ENCODE measurements around the gene CFAP299. TPM values are rescaled to one million over a fixed set of nuclear protein-coding genes. Genes with fewer than 3 reads are reported as not detected.

CFAP299 gene
- total and polyA plus RNA-seq, 2 donors from 2014 or later = 1.1 TPM; not detected in 1

DNA sequence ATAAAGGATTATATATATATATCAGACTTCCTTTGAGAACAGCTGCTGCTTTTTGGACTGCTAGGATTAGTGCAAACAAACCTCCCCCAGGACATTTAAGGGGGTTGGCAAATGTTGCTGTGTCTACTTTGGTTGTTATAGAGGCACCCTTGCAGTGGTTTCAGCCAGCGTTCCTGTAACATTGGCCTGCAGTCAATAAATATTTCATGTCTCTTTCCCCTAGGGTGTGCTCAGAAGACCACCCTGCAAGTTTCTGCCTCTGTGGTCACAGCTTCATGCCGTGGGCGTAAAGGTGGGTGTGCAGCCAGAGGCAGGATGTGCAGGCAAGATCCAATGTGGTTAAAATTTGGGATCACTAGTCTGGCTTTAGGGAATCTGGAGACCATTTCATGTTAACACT, 40.2 kb upstream of the CFAP299 start:
- DNase-seq (peak in 2 of 5 donors; percentile 15 to 31), FAIRE-seq (no peak)
- no peak overlapping the region for H3K4me3 ChIP-seq (ENCODE audit: low read length in 3 of 3)
- no peaks in the 10 kb centered on the region for H3K27me3 ChIP-seq (ENCODE audit: control insufficient read depth, insufficient read depth, low read length)
- intact Hi-C loops (cut with DNase I) = no loop called here
- H3K9ac ChIP-seq (ENCODE audit: low read length in 3 of 3) = no peak overlapping the region
- no peak overlapping the region for H3K27ac ChIP-seq (ENCODE audit: low read depth in 2 of 2, low read length in 2 of 2)
- H3K4me1 ChIP-seq (ENCODE audit: control insufficient read depth in 2 of 3, insufficient read depth in 2 of 3, low read depth in 1 of 3, low read length in 3 of 3) = no peaks in the 10 kb centered on the region
- TF ChIP-seq, protein P1, sequence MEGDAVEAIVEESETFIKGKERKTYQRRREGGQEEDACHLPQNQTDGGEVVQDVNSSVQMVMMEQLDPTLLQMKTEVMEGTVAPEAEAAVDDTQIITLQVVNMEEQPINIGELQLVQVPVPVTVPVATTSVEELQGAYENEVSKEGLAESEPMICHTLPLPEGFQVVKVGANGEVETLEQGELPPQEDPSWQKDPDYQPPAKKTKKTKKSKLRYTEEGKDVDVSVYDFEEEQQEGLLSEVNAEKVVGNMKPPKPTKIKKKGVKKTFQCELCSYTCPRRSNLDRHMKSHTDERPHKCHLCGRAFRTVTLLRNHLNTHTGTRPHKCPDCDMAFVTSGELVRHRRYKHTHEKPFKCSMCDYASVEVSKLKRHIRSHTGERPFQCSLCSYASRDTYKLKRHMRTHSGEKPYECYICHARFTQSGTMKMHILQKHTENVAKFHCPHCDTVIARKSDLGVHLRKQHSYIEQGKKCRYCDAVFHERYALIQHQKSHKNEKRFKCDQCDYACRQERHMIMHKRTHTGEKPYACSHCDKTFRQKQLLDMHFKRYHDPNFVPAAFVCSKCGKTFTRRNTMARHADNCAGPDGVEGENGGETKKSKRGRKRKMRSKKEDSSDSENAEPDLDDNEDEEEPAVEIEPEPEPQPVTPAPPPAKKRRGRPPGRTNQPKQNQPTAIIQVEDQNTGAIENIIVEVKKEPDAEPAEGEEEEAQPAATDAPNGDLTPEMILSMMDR (IDR thresholded peaks at IDR 0.05; ENCODE audit: borderline replicate concordance, extremely low read depth, insufficient read depth) = no peak
- H3K36me3 ChIP-seq (ENCODE audit: control insufficient read depth in 2 of 3, insufficient read depth in 3 of 3, low read length in 3 of 3) = no peaks in the 10 kb centered on the region
- H3K9me3 ChIP-seq (ENCODE audit: control insufficient read depth in 2 of 3, insufficient read depth in 1 of 3, low read length in 3 of 3) = no peaks in the 10 kb centered on the region

DNA sequence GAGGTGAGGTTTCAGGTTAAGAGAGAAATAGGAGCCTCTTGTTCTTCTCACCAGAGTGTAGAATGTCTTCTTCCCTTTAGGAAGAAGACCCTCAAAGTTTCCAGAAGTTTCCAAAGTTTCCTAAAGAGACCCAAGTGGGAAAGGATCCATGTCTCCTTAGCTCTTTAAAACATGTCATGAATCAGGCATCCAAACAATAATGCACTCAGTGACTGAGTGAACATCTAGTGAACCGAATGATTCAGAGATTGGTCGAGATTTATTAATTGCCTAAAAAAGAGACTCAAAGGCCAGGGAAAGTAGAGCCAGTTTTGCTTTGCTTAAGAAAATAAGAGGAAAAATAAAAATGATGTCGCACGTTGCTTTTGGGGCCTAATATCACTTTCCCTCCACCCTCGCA, 39.7 kb upstream of the CFAP299 start:
- Histone ChIP-seq H3K36me3 (ENCODE audit: control insufficient read depth in 2 of 3, insufficient read depth in 3 of 3, low read length in 3 of 3) (no peaks in the 10 kb centered on the region), H3K9me3 (ENCODE audit: control insufficient read depth in 2 of 3, insufficient read depth in 1 of 3, low read length in 3 of 3) (no peaks in the 10 kb centered on the region), H3K4me1 (ENCODE audit: control insufficient read depth in 2 of 3, insufficient read depth in 2 of 3, low read depth in 1 of 3, low read length in 3 of 3) (no peaks in the 10 kb centered on the region), H3K27ac (ENCODE audit: low read depth in 2 of 2, low read length in 2 of 2) (no peak overlapping the region), H3K27me3 (ENCODE audit: control insufficient read depth, insufficient read depth, low read length) (no peaks in the 10 kb centered on the region), H3K4me3 (ENCODE audit: low read length in 3 of 3) (no peak overlapping the region), H3K9ac (ENCODE audit: low read length in 3 of 3) (no peak overlapping the region)
- no peak for DNase-seq
- TF ChIP-seq, protein P1 (IDR thresholded peaks at IDR 0.05; ENCODE audit: borderline replicate concordance, extremely low read depth, insufficient read depth) = no peak
- no peak for FAIRE-seq
- intact Hi-C loops (cut with DNase I) = no loop called here

- no peaks in the 10 kb centered on the region for H3K36me3 ChIP-seq (ENCODE audit: control insufficient read depth in 2 of 3, insufficient read depth in 3 of 3, low read length in 3 of 3)
- FAIRE-seq = no peak
- no peak overlapping the region for H3K4me3 ChIP-seq (ENCODE audit: low read length in 3 of 3)
- DNase-seq = no peak
- no peaks in the 10 kb centered on the region for H3K27me3 ChIP-seq (ENCODE audit: control insufficient read depth, insufficient read depth, low read length)
- no peak overlapping the region for H3K27ac ChIP-seq (ENCODE audit: low read depth in 2 of 2, low read length in 2 of 2)
- intact Hi-C loops (cut with DNase I) = no loop called here
- TF ChIP-seq, protein P1 (IDR thresholded peaks at IDR 0.05; ENCODE audit: borderline replicate concordance, extremely low read depth, insufficient read depth) = no peak
- H3K9me3 ChIP-seq (ENCODE audit: control insufficient read depth in 2 of 3, insufficient read depth in 1 of 3, low read length in 3 of 3) = no peaks in the 10 kb centered on the region
- no peak overlapping the region for H3K9ac ChIP-seq (ENCODE audit: low read length in 3 of 3)
- no peaks in the 10 kb centered on the region for H3K4me1 ChIP-seq (ENCODE audit: control insufficient read depth in 2 of 3, insufficient read depth in 2 of 3, low read depth in 1 of 3, low read length in 3 of 3)
These were observed 33.6 kb upstream of the CFAP299 start for GRCh38 chr4:80301884-80302283.

GRCh38 chr4:80302616-80303223, 32.8 kb upstream of the CFAP299 start:
- no peak overlapping the region for H3K27ac ChIP-seq (ENCODE audit: low read depth in 2 of 2, low read length in 2 of 2)
- TF ChIP-seq, protein P1 (IDR thresholded peaks at IDR 0.05; ENCODE audit: borderline replicate concordance, extremely low read depth, insufficient read depth) = no peak
- H3K4me3 ChIP-seq (ENCODE audit: low read length in 3 of 3) = no peak overlapping the region
- no peak overlapping the region for H3K9ac ChIP-seq (ENCODE audit: low read length in 3 of 3)
- no peaks in the 10 kb centered on the region for H3K4me1 ChIP-seq (ENCODE audit: control insufficient read depth in 2 of 3, insufficient read depth in 2 of 3, low read depth in 1 of 3, low read length in 3 of 3)
- no peaks in the 10 kb centered on the region for H3K36me3 ChIP-seq (ENCODE audit: control insufficient read depth in 2 of 3, insufficient read depth in 3 of 3, low read length in 3 of 3)
- DNase-seq (no peak), FAIRE-seq (no peak)
- H3K27me3 ChIP-seq (ENCODE audit: control insufficient read depth, insufficient read depth, low read length) = no peaks in the 10 kb centered on the region
- intact Hi-C loops (cut with DNase I) = no loop called here
- no peaks in the 10 kb centered on the region for H3K9me3 ChIP-seq (ENCODE audit: control insufficient read depth in 2 of 3, insufficient read depth in 1 of 3, low read length in 3 of 3)

Data from kidney (tissue), 14 donors.